COR-L47 (cell line): ENCODE measurements around the gene SLAMF6.
"Not testable (repeated sequence)": the region's sequence is repeated elsewhere in the genome, so short reads cannot be mapped to it uniquely, and the experiment has no call there.

ENCODE experiments used
- DNase-seq: peaks from one replicate; lab custom pipeline; 2025; lab: John Stamatoyannopoulos, UW

SLAMF6 gene

DNA sequence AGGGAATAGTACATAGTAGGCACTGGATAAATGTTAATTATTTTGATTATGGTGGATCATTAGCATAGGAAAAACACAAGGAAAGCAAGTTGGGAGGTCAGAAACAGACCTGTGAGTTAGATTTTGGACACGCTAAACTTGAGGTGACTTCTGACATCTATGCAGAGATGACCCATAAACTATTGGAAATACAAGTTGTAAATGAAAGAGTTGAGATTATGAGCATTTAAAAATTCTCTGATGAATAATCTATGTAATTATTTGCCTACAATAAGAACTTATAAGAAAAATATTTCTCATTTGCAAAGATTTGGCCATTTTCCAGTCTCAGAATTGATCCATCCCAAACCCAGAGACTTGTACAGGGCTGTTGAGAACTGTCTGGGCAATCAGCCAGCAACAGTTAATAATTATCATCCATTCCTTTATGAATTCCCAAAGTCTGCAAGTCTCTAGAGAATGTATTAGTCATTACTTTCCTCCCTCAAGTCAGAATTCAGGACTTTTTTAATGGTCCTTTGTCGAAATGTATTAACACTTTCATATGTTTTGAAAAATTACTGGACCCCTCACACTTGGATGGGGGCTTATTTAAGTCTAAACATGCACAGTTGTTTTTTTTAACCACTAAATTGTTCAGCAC, 19.4 kb upstream of the SLAMF6 start:
- DNase-seq, result no peak

DNA sequence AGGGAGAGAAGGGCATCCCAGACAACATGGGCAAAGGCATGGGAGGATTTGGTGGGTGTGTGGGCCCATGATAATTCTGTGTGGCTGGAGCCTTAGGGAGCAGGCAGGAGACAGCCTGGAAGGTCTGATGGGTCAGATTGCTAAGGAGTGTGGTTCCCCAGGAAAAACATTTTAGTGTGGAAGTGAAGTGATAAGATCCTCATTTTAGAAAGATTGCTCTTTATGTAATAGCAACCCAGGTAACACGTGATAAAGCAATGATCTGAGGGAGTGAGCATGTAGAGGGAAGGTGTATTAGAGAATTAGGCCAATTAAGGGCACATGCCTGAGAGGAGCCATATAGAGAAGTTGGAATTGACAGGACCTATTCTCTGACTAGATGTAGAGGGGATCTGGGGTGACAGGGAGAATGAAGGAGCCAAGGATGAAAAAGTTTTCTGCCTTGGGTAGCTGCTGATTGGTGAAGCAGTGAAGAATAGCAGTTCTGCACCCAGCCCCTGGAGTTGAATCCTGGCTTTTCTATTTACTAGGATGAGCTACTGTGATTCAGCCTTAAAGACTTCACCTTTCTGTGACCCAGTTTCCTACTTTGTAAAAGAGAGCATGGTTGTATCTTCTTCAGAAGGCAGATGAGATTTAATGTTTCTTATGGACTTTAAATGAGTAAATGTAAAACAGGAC, 18.7 kb upstream of the SLAMF6 start:
- no peak for DNase-seq

GRCh38 chr1:160540859-160541233, 17.8 kb upstream of the SLAMF6 start:
- DNase-seq, result no peak

DNA sequence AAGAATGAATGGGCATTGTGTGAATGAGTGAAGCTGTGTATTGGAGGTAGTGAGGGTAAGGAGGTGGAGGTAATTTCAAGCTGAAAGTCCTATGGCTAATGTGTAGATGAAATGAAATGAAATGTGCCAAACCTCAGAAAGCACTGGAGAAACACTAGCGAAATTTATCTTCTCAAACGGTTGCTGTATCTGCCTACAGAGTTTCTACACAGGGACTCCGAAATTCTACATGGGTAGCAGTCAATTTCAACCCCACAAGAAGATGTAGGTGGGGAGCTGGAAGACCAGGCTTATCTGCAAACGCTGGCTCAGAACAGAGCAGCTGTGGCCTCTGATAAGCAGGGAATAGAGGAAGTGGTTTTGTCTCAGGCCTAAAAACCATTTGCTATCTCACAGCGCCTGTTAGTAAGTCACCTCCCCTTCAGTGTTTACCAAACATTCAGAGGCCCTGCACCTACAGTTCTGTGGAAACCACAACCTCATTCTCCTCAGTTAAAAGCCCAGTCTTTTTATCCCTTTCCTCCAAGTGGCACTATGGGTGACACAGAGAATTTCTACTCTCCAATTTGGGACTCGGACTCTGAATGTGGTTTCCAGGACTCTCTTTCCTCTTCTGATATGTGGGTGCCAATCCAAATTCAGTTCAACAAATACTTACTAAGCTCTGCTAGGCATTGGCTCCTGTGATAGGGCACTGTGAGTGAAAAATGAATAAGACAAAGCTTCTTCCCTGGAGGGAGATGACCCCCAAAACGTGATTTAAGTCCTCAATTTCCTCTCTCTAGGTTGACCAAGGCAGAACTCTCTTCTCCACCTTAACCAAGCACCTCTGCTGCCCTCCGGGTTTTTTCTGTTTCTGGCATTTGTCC, 17.2 kb upstream of the SLAMF6 start:
- DNase-seq, result no peak

DNA sequence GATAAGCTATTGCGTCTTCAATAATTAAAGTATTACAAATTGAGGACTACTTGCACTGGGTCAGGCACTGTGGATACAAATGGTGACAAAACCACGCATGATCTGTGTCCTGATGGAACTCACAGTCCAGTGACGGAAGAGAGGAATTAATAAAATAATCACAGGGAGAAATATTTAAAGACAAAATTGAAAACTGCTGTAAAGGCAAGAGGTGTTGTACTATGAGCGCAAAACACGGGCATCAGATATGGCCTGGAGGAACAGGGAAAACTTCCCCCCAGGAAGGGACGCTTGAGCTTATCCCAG, 16.6 kb upstream of the SLAMF6 start:
- no peak for DNase-seq

DNA sequence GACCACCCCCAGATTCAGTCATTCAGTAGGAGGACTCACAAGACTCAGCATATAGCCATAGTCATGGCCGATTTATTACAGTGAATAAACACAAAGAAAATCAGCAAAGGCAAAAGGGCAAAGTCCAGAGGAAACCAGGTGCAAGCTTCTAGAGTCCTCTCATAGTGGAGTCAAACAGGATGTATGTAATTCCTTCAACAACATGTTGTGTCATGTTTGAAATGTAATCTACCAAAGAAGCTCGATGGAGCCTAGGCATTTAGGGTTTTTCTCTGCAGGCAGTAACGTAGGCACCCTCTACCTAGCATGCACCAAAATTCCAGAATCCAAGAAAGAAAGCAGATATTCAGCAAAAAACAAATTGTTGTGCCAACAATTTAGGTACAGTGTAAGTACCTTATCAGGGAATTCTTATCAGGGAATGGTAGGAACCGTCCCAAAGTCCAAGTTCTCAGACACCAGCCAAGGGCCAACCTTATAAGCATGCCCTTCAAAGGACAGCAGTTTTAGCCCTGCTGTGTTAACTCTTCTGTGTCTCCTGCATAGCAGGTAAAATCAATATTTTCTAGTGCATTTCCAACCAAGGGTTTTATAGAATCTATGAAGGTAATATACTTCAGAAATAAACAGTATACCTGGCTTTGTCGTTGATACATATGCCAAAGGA, 16.1 kb upstream of the SLAMF6 start:
- DNase-seq, result no peak

- DNase-seq, result no peak
Measured at GRCh38 chr1:160537714-160538665, 14.9 kb upstream of the SLAMF6 start.

DNA sequence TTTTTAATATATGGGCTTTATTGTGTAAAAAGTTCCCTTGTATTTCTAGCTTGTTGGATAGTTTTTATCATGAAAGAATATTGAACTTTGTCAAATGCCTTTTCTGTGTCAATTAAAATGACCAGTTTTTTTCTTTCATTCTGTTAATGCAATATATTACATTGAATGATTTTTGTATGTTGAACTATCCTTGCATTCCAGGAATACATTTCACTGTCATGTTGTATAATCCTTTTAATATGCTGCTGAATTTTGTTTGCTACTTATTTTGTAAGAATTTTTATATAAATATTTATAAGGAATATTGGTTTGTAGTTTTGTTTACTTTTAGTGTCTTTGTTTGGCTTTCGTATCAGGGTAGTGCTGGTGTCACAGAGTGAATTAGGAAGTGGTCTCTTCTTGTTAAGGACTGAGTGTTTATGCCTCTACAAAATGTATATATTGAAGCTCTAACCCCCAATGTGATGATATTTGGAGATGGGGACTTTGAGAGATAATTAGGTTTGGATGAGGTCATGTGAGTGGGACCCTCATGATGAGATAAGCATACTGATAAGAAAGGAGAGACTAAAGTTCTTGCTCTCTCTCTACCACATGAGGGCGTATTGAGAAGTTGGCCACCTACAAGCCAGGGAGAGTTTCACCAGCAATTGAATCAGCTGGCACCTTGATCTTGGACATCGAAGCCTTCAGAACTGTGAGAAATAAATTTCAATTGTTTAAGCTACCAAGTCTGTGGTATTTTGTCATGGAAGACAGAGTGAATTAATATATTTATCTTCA, 12.0 kb upstream of the SLAMF6 start:
- no peak for DNase-seq

GRCh38 chr1:160532557-160532813, 9.4 kb upstream of the SLAMF6 start:
- DNase-seq, result not testable (repeated sequence)

DNA sequence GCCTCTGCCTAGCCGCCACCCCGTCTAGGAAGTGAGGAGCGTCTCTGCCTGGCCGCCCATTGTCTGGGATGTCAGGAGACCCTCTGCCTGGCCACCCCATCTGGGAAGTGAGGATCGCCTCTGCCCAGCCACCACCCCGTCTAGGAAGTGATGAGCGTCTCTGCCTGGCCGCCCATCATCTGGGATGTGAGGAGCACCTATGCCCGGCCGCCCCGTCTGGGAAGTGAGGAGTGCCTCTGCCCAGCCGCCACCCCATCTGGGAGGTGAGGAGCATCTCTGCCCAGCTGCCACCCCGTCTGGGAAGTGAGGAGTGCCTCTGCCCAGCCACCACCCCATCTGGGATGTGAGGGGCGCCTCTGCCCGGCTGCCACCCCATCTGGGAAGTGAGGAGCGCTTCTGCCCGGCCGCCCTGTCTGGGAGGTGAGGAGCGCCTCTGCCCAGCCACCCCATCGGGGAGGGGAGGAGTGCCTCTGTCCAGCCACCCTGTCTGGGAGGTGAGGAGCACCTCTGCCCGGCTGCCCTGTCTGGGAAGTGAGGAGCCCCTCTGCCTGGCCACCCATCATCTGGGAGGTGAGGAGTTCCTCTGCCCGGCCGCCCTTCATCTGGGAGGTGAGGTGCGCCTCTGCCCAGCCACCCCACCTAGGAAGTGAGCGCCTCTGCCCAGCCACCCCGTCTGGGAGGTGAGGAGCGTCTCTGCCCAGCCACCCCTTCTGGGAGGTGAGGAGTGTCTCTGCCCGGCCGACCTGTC, 8.9 kb upstream of the SLAMF6 start:
- DNase-seq, result not testable (repeated sequence)

GRCh38 chr1:160529401-160529952, 6.4 kb upstream of the SLAMF6 start:
- not testable (repeated sequence) for DNase-seq

GRCh38 chr1:160523789-160524188, 734 bp upstream of the SLAMF6 start:
- not testable (repeated sequence) for DNase-seq

GRCh38 chr1:160522136-160522535, 919 bp downstream of the SLAMF6 start:
- no peak for DNase-seq

DNA sequence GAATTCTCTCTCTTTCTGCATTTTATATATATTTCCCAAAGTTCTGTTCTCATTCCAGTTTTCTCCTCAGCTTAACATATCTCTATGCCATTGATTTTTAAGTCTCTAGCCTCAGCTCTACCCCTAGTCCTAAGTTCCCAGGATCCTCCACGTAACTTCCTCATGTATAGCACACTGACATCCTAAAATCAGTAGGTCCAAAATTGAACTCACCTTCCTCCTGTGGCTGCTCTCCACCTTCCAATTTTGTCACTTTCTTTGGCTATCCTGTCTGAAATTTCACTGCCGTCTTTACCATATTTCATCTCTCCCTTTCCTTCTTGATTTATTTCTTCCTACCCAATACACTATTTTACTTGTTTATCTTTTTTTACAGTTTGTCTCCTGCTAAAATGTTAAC, 1.5 kb downstream of the SLAMF6 start:
- no peak for DNase-seq

DNA sequence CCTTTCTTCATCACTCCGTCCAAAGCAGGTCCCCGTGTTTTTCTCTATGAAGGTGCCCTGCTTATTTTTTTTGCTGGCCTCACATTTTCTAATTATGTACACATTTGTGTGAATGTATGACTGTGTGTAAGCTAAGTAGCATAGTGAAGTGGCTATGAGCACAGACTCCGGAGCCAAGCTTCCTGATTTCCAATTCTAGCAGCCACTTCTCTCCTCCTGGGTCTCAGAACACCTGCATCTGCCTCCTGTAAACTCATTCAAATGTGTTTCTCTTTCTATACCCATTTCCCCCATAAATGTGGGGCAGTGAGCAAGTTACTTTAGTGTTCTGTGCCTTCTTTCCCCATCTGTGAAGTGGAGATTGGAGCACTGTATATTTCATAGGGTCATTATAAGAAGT, 2.1 kb downstream of the SLAMF6 start:
- DNase-seq, result no peak

GRCh38 chr1:160520582-160520981, 2.5 kb downstream of the SLAMF6 start:
- no peak for DNase-seq

- DNase-seq, result no peak
Measured at GRCh38 chr1:160519642-160520435, 3.2 kb downstream of the SLAMF6 start.

GRCh38 chr1:160517519-160517918, 5.5 kb downstream of the SLAMF6 start:
- not testable (repeated sequence) for DNase-seq

DNA sequence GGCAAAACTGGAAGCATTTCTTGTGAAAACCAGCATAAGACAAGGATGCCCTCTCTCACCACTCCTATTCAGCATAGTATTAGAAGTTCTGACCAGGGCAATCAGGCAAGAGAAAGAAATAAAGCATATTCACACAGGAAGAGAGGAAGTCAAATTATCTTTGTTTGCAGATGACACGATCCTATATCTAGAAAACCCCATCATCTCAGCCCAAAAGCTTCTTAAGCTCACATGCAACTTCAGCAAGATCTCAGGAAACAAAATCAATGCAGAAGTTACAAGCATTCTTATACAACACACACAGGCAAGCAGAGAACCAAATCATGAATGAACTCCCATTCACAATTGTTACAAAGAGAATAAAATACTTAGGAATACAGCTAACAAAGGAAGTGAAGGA, 7.1 kb downstream of the SLAMF6 start:
- not testable (repeated sequence) for DNase-seq
